Measurements from ENCODE around the gene ALPK1. TPM values are rescaled to one million over a fixed set of nuclear protein-coding genes. Genes with fewer than 3 reads are reported as not detected.

Gene ALPK1
- total RNA-seq, 1 experiment from 2014 or later, result 0.17 TPM

DNA sequence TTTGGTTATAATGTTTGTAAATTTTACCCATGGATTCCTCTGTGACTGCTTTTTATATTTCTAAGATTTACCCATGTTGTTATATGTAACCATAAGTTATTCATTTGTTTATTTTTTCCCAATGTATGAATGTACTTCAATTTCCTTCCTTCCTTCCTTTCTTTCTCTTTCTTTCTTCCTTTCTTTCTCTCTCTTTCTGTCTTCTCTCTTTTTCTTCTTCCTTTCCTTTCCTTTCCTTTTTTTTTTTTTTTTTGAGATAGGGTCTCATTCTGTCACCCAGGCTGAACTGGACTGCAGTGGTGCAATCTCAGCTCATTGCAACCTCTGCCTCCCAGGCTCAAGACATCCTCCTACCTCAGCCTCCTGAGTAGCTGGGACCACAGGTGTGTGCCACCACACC lies 55.6 kb downstream of the ALPK1 start:
- H4K20me1 ChIP-seq (ENCODE audit: control insufficient read depth, insufficient read depth, insufficient read length), result no peaks in the 10 kb centered on the region
- no peak overlapping the region for H3K4ac ChIP-seq (ENCODE audit: low read depth, low read length)
- Mint-ChIP-seq H3K9me3 (peaks cover 0 to 3% of the 10 kb centered on the region in 2 experiments; a peak in 2 of 5 replicates), H3K4me3 (no peak overlapping the region), H3K27ac (no peak overlapping the region), H3K36me3 (ENCODE audit: insufficient read depth in 1 of 3, low read depth in 3 of 3) (no peaks in the 10 kb centered on the region), H3K4me1 (peaks cover 8 to 14% of the 10 kb centered on the region in 2 experiments), H3K27me3 (ENCODE audit: low read depth) (peaks cover 23% of the 10 kb centered on the region)
- no peak for DNase-seq
- no peak overlapping the region for H4K8ac ChIP-seq (replicated peaks; ENCODE audit: insufficient read length, low read depth, low read length)
- no peak overlapping the region for H4K91ac ChIP-seq (ENCODE audit: insufficient read length, low read depth, low read length)
- no peak overlapping the region for H3K9ac ChIP-seq (ENCODE audit: extremely low read depth, insufficient read length, low read length)
- no peak overlapping the region for H4K5ac ChIP-seq (ENCODE audit: insufficient read length, low read depth, low read length)
- H3K4me1 ChIP-seq (ENCODE audit: insufficient read depth, low read length), result no peaks in the 10 kb centered on the region
- no peak overlapping the region for H2BK15ac ChIP-seq (ENCODE audit: low read depth, low read length)
- H2BK20ac ChIP-seq (ENCODE audit: low read depth, low read length, poor library complexity, severe bottlenecking), result no peak overlapping the region
- H3K79me2 ChIP-seq (ENCODE audit: insufficient read depth, low read length), result no peaks in the 10 kb centered on the region
- TF ChIP-seq, protein P1, sequence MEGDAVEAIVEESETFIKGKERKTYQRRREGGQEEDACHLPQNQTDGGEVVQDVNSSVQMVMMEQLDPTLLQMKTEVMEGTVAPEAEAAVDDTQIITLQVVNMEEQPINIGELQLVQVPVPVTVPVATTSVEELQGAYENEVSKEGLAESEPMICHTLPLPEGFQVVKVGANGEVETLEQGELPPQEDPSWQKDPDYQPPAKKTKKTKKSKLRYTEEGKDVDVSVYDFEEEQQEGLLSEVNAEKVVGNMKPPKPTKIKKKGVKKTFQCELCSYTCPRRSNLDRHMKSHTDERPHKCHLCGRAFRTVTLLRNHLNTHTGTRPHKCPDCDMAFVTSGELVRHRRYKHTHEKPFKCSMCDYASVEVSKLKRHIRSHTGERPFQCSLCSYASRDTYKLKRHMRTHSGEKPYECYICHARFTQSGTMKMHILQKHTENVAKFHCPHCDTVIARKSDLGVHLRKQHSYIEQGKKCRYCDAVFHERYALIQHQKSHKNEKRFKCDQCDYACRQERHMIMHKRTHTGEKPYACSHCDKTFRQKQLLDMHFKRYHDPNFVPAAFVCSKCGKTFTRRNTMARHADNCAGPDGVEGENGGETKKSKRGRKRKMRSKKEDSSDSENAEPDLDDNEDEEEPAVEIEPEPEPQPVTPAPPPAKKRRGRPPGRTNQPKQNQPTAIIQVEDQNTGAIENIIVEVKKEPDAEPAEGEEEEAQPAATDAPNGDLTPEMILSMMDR (conservative IDR thresholded peaks at IDR 0.05), result no peak
- H3K27me3 ChIP-seq (ENCODE audit: insufficient read depth, low read length), result no peaks in the 10 kb centered on the region
- H3K14ac ChIP-seq (ENCODE audit: insufficient read depth, low read length), result no peak overlapping the region
- no peak overlapping the region for H2BK12ac ChIP-seq (ENCODE audit: insufficient read length, low read depth, low read length)
- no peaks in the 10 kb centered on the region for H3K79me1 ChIP-seq (ENCODE audit: insufficient read depth, low read depth, low read length, poor library complexity, severe bottlenecking)
- no peak overlapping the region for H3K4me2 ChIP-seq (ENCODE audit: insufficient read depth, insufficient read length, low read length)
- H3K9me3 ChIP-seq (ENCODE audit: control insufficient read depth, low read depth, low read length), result no peaks in the 10 kb centered on the region
- no peak overlapping the region for H3K27ac ChIP-seq (ENCODE audit: insufficient read length, low read depth, low read length)
- H3T11ph ChIP-seq (ENCODE audit: low read length), result no peak overlapping the region
- H3K23ac ChIP-seq (ENCODE audit: insufficient read length, low read depth, low read length), result no peak overlapping the region
- H3K23me2 ChIP-seq (ENCODE audit: insufficient read length, low read depth, low read length, poor library complexity, severe bottlenecking), result no peaks in the 10 kb centered on the region
- no peak overlapping the region for H3K56ac ChIP-seq (ENCODE audit: insufficient read length, low read depth, low read length)
- no peak overlapping the region for H2AFZ ChIP-seq (ENCODE audit: low read length)
- H3K18ac ChIP-seq (ENCODE audit: insufficient read length, low read depth, low read length), result no peak overlapping the region
- H2BK120ac ChIP-seq (ENCODE audit: low read depth, low read length, poor library complexity, severe bottlenecking), result no peak overlapping the region
- no peak overlapping the region for H2AK5ac ChIP-seq (ENCODE audit: insufficient read length, low read length)
- H2BK5ac ChIP-seq (ENCODE audit: insufficient read length, low read length), result no peak overlapping the region

All from H9 (cell line).